NCI-H1092 (cell line): ENCODE data around the gene MTO1.
"Not testable (repeated sequence)": the region's sequence is repeated elsewhere in the genome, so short reads cannot be mapped to it uniquely, and the experiment has no call there.

Experiments used
- DNase-seq: peaks from one replicate; lab custom pipeline; 2025; lab: John Stamatoyannopoulos, UW

MTO1 gene

DNA sequence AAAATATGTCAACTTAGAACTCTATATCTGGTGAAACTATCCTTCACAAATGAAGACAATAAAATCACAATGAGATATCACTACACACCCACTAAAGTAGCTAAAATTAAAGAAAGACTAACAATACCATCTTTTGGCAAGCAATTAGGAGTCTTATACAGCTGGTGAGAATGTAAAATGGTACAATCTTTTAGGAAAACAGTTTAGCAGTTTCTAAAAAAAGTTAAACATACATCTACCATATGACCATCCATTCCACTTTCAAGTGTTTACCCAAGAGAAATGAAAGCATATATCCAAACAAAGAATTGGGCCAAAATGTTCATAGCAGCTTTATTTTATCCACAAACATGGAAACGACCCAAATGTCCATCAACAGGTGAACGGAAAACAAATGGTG is 73.1 kb downstream of the MTO1 start:
- DNase-seq, result no peak

DNA sequence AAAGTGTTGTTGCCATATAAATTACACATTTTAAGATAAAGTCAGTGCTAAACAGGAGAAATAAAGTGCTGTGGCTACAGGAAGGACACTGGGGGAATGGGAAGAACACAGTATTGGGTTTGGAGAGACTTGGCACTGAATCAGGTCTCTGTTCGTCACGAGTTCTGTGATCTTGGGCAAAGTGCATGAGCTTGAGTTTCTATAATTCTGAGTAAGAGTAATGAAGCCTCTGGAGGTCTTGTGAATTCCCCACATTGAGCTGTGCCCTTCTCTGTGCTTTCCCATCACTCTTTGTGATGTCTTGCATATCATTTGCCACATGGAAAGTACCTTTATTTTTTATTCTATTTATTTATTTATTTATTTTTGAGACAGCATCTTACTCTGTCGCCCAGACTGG is 76.1 kb downstream of the MTO1 start:
- DNase-seq, result no peak

DNA sequence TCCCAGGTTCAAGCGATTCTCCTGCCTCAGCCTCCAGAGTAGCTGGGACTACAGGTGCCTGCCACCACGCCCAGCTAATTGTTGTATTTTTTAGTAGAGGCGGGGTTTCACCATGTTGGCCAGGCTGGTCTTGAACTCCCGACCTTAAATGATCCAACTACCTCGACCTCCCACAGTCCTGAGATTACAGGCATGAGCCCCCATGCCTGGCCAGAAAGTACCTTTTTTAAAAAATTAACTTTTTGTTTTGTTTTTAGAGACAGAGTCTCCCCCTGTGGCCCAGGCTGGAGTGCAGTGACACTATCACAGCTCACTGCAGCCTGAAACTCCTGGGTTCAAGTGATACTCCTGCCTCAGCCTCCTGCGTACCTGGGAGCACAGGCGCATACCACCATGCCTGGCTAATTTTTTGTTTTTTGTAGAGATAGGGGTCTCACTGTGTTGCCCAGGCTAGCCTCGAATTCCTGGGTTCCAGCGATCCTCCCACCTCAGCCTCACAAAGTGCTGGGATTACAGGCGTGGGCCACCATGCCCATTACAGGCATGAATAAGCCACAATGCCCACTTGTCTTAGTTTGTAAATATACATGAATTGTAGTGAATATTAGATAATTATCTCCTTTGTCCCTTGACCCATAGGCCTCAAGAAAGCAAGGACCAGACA is 76.7 kb downstream of the MTO1 start:
- no peak for DNase-seq

DNA sequence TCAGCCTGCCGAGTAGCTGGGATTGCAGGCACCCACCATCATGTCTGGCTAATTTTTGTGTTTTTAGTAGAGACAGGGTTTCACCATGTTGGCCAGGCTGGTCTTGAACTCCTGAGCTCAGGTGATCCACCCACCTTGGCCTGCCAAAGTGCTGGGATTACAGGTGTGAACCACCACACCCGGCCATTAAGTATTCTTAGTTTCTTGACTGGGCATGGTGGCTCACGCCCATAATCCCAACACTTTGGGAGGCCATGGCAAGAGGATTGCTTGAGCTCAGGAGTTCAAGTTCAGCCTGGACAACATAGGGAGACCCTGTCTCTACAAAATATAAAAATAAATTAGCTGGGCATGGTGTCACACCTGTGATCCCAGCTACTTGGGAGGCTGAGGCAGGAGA is 80.9 kb downstream of the MTO1 start:
- DNase-seq, result not testable (repeated sequence)

DNA sequence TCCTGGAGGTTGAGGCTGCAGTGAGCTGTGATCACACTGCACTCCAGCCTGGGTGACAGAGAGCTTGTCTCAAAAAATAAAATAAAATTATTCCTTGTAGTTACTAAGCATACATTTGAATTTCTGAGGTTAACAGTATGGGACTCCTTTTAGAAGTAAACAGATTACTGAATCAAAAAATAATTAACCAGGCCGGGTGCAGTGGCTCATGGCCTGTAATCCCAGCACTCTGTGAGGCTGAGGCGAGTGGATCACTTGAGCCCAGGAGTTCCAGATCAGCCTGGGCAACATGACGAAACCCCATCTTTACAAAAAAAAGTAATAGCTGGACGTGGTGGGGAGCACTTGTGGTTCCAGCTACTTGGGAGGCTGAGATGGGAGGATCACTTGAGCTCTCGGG is 81.4 kb downstream of the MTO1 start:
- DNase-seq, result no peak

DNA sequence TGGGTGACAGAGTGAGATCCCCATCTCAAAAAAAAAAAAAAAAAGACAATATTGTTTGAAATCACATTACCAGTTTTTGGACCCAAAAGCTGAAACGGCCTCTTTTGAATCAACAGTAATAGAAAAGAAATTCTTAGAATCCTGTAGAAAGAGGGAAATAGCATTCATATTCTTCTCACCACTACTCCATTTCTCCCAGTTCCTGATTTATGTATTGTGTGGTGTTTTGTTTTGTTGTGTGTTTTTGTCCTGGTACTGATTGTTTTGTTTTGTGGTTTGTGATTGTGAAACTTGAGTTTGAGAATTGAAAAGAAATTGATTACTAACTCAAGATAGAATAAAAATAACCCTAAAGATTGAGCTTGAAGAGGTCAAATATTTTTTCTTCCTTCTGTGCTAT is 85.5 kb downstream of the MTO1 start:
- no peak for DNase-seq

DNA sequence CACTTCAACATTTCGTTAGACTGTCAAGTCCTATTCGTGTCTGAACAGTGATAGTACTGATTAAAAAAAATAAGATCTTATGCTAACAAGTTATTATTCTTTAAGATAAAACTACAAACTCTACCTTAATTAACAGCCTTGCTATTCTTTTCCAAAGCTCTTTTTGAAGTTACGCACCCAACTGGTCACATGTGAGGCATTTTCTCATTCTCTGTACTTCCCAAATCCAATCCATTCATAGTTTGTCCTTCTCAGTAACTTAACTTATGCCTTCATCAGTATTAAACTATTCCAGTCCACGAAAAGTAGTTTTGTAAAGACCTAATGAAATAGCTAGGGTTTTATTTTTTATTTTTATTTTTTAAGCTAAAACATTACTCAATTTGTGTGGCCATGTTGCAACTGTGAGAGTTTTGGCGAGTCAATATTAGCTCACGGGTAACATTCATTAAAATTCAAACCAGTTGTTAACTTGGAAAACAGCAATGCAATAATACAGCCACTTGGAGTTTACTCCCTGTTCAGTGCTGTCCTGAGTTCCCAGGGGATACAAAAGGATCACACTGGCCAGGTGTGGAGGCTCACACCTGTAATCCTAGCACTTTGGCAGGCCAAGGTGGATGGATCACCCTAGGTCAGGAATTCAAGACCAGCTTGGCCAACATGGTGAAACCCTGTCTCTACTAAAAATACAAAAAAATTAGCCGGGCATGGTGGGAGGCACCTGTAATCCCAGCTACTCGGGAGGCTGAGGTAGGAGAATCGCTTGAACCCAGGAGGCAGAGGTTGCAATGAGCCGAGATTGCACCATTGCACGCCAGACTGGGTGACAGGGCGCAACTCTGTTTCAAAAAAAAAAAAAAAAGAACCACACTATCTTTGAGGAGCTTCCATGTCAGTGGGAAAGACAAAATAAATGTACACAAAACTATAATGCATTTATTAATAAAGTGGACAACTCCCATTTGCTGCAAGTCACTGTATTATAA is 87.2 kb downstream of the MTO1 start:
- DNase-seq, result no peak

DNA sequence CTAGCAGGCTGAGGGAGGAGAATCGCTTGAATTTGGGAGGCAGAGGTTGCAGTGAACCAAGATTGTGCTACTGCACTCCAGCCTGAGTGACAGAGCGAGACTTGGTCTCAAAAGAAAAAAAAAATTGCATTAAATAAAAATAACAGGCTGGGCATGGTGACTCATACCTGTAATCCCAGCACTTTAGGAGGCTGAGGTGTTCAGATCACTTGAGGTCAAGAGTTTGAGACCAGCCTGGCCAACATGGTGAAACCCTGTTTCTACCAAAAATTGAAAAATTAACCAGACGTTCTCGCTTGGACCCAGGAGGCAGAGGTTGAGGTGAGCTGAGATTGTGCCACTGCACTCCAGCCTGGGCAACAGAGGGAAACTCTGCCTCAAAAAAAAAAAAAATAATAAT is 89.6 kb downstream of the MTO1 start:
- DNase-seq, result not testable (repeated sequence)

DNA sequence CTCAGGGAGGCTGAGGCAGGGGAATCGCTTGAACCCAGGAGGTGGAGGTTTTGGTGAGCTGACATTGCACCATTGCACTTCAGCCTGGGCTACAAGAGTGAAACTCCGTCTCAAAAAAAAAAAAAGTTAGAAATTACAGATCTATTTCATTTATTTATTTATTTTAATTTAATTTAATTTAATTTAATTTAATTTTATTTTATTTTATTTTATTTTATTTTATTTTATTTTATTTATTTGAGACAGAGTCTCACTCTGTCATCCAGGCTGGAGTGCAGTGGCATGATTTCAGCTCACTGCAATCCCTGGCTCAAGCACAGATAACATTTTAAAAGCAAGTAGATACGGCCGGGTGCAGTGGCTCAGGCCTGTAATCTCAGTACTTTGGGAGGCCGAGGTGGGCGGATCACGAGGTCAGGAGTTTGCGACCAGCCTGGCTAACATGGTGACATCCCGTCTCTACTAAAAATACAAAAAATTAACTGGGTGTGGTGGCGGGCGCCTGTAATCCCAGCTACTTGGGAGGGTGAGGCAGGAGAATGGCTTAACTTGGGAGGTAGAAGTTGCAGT is 93.9 kb downstream of the MTO1 start:
- not testable (repeated sequence) for DNase-seq

DNA sequence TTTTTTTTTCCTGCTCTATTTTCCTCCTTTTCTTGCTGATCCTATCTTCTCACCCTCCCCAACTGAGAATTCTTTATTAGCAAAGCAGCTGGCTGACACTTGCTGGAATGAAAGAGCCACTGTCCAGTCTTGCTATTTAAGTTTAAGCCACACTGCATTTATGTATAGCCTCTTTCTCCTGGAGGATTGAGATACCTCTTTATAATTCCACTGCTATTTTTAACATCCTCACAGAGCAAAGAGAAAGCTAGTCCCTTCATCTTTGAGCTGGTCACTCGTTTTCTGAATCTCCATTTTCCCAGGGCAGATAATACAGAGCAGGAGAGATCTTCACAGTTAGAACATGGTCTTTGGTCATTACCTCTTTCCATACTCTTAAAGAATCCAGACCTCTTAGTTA is 95.3 kb downstream of the MTO1 start:
- no peak for DNase-seq
